Heart left ventricle (tissue), 16 donors: ENCODE data around the gene METTL9. TPM values are rescaled to one million over a fixed set of nuclear protein-coding genes. Genes with fewer than 3 reads are reported as not detected.

Source experiments
- ATAC-seq, 4 donors: fragments of 200-7000 bp; cut with Tn5 transposase; one replicate each; pipeline ENCODE4 v1.9.1; 2020 to 2022; ENCODE audit warnings: moderate library complexity in 4 of 4, mild to moderate bottlenecking in 3 of 4, moderate number of reproducible peaks in 1 of 4
- DNase-seq, 5 donors: peaks; one replicate each; pipeline ENCODE4 v3.0.0-alpha.2; 2020
- H3K27ac ChIP-seq, 12 donors: fragments of 200-600 bp; sonication (generic) in 4 of 12; one replicate each; pipeline versions ENCODE4 v1.5.0 to v1.8.0; 2016 to 2022; ENCODE audit warnings: mild to moderate bottlenecking in 2 of 12
- H3K27me3 ChIP-seq, 9 donors: fragments of 200-600 bp; sonication (generic) in 2 of 9; one replicate each; pipeline versions ENCODE4 v1.5.1 to v1.8.0; 2016 to 2022; ENCODE audit warnings: mild to moderate bottlenecking in 3 of 9
- H3K36me3 ChIP-seq, 9 donors: fragments of 200-600 bp; sonication (generic) in 2 of 9; one replicate each; pipeline versions ENCODE4 v1.5.0 to v1.8.0; 2018 to 2022; ENCODE audit warnings: mild to moderate bottlenecking in 2 of 9
- H3K4me1 ChIP-seq, 12 donors: fragments of 200-600 bp; sonication (generic) in 4 of 12; one replicate each; pipeline versions ENCODE4 v1.5.0 to v1.8.0; 2016 to 2022; ENCODE audit warnings: mild to moderate bottlenecking in 3 of 12
- H3K4me3 ChIP-seq, 12 donors: fragments of 200-600 bp; sonication (generic) in 4 of 12; one replicate each; pipeline versions ENCODE4 v1.5.0 to v1.8.0; 2017 to 2022; ENCODE audit warnings: mild to moderate bottlenecking in 9 of 12, moderate library complexity in 4 of 12
- H3K9me3 ChIP-seq, 12 donors: fragments of 200-600 bp; sonication (generic) in 4 of 12; one replicate each; pipeline versions ENCODE4 v1.5.0 to v1.8.0; 2016 to 2022; ENCODE audit warnings: mild to moderate bottlenecking in 1 of 12
- CTCF ChIP-seq, 12 donors: fragments of 200-600 bp; sonication (generic) in 4 of 12; IDR thresholded peaks; one replicate each; pipeline versions ENCODE4 v1.5.0 to v1.8.0; 2018 to 2022; ENCODE audit warnings: antibody characterized with exemption in 12 of 12, mild to moderate bottlenecking in 5 of 12
- POLR2A ChIP-seq, 2 donors: fragments of 450-650 bp; IDR thresholded peaks; one replicate each; pipeline ENCODE4 v1.6.1; 2017; ENCODE audit warnings: antibody characterized with exemption in 2 of 2, mild to moderate bottlenecking in 2 of 2, moderate library complexity in 2 of 2
- WGBS, 4 donors: extraction: QIAGEN DNeasy Blood & Tissue Kit in 2 of 4; methylation state at CpG; one replicate each; pipeline versions ENCODE4 v1.1.5 to v1.1.7; 2013 to 2018; 5-methylcytosine and 5-hydroxymethylcytosine counted together
- intact Hi-C, 10 donors: fragments of 100-400 bp; cut with DNase I; formaldehyde crosslinking; loops; one replicate each; pipeline versions ENCODE4 v1.11.1 to v1.14.2; 2022
- polyA plus RNA-seq, 2 donors: library from polyadenylated mRNA; stranded (reverse); fragments of 200-250 nt; gene quantifications; one replicate each; pipeline ENCODE4 v1.2.3, GENCODE V29; 2013
- total RNA-seq, 9 donors: library from RNA; depleted of rRNA in 2 of 9; stranded (reverse); fragments of >200 nt in 2 of 9; fragmentation: NEBNext Ultra II Directional in 3 of 9; extraction: Animal tissue kit (Norgen Biotek cat#: 25700) in 3 of 9; gene quantifications; one replicate each; pipeline versions ENCODE4 v1.1.0 to v1.2.4, GENCODE V29; 2016 to 2023
- donor health status: ischemic (EF 13 %, LVEDD 7.1; RV severe dilation, severe dysfunction).
- donor health status: healthy with polysubstance abuse.
- donor health status: DM: no; HTN: yes; CAD: no.
- donor health status: DM: no; HTN: no; CAD: no.
- donor health status: ischemic (EF 25% LVEDD 6.9; RV normal size, moderate dysfunction).
- donor health status: ischemic (EF 25% LVEDD 5.7; RV mildly dilated, moderate dysfunction).
- donor health status: healthy.
- donor health status: DM: yes; HTN: yes; CAD: no.
- donor health status: ischemic (EF 35%, LVEDD 5.7; RV mildly dilated, moderate dysfunction).
- donor health status: nonischemic (EF 11% LVEDD 7.7; RV severe dilation, severe dysfunction).
- donor health status: DM: yes; HTN: yes; CAD: no.
- donor health status: PGD.
- donor health status: ischemic (EF 29% LVEDD 5.4; RV normal size, mild dysfunction).
- donor health status: nonischemic (EF 23%, LVEDD 6.1; RV moderate dilation, normal function).

The METTL9 gene
- total and polyA plus RNA-seq, 11 donors, result 12.2 to 70.6 (median 55.0) TPM

DNA sequence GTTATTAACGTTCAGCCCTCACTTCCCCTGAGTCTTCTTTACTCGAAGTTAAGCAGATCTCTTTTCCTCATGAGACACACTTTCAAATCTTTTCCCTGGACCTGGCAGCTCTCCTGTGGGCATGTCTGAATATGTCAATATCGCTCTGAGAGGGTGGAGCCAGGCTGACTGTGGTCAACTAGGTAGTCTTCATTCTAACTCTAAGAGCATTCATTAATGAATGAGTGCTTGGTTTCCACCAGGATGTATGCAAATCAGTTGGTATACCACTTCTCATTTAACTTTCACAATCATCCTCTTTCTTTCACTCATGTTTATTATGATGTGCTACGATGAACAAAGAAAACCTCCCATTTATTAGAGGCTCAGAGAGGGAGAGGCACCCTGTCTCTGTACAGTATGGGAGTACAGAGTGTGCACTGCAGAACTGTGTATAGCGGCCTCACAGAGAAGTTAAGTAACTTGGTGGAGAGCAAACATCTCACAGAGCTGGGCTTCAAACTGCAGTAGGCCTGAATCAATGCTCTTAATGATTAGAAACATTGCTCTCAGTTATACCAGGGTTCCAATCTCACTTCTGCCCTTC, 104.3 kb downstream of the METTL9 start:
- whole genome bisulfite sequencing, 4 donors, result 73 to 76% (median 75%) methylated on average over 5 of the region's 5 CpGs
- no peaks in the 10 kb centered on the region for H3K36me3 ChIP-seq
- DNase-seq, result no peak
- H3K27ac ChIP-seq, result no peak overlapping the region
- peaks cover 0 to 3% (median 0%) of the 10 kb centered on the region in 9 donors for H3K27me3 ChIP-seq
- ATAC-seq, result no peak
- peaks cover 0 to 7% (median 0%) of the 10 kb centered on the region in 12 donors for H3K4me1 ChIP-seq
- TF ChIP-seq POLR2A (IDR thresholded peaks at IDR 0.05) (no peak), CTCF (IDR thresholded peaks at IDR 0.05) (no peak)
- H3K4me3 ChIP-seq, result no peak overlapping the region
- intact Hi-C loops, result loop anchor here in 2 of 10 donors (10.0 kb wide), 2 partner anchors 49 to 119 kb away; partner anchors contain the start of gene IGSF6 (in 1 of the 2)
- no peaks in the 10 kb centered on the region for H3K9me3 ChIP-seq

GRCh38 chr16:21704266-21704665, 104.9 kb downstream of the METTL9 start:
- H3K36me3 ChIP-seq, result no peaks in the 10 kb centered on the region
- no peaks in the 10 kb centered on the region for H3K9me3 ChIP-seq
- H3K27ac ChIP-seq, result no peak overlapping the region
- TF ChIP-seq CTCF (IDR thresholded peaks at IDR 0.05) (no peak), POLR2A (IDR thresholded peaks at IDR 0.05) (no peak)
- peaks cover 0 to 3% (median 0%) of the 10 kb centered on the region in 9 donors for H3K27me3 ChIP-seq
- intact Hi-C loops, result loop anchor here in 2 of 10 donors (10.0 kb wide), 2 partner anchors 49 to 119 kb away; partner anchors contain the start of gene IGSF6 (in 1 of the 2)
- 85 to 92% (median 89%) methylated on average over 5 of the region's 5 CpGs for WGBS, 4 donors
- no peak overlapping the region for H3K4me3 ChIP-seq
- no peak for DNase-seq
- ATAC-seq, result no peak
- peaks cover 0 to 9% (median 0%) of the 10 kb centered on the region in 12 donors for H3K4me1 ChIP-seq

- 77 to 96% (median 85%) methylated on average over 5 to 6 of the region's 6 CpGs for WGBS, 4 donors
- no peak overlapping the region for H3K27ac ChIP-seq
- intact Hi-C loops, result loop anchor here in 5 of 10 donors (5.0 to 10.0 kb wide), 4 partner anchors 47 to 122 kb away; partner anchors contain the start of gene IGSF6 (in 1 of the 5)
- H3K4me1 ChIP-seq, result peaks cover 0 to 9% (median 0%) of the 10 kb centered on the region in 12 donors
- ATAC-seq (no peak), DNase-seq (no peak)
- no peaks in the 10 kb centered on the region for H3K36me3 ChIP-seq
- H3K27me3 ChIP-seq, result peaks cover 0 to 3% (median 0%) of the 10 kb centered on the region in 9 donors
- H3K4me3 ChIP-seq, result no peak overlapping the region
- no peaks in the 10 kb centered on the region for H3K9me3 ChIP-seq
- TF ChIP-seq POLR2A (IDR thresholded peaks at IDR 0.05), result no peak
- no peak for TF ChIP-seq CTCF (IDR thresholded peaks at IDR 0.05)
Observed at GRCh38 chr16:21704733-21705132, 105.4 kb downstream of the METTL9 start.

Other genes with a start within 250 kb of the METTL9 start
- 10 to 100 TPM in 1 of 9 donors, 1 to 10 TPM in 4, under 1 TPM in 4; 0.56 to 45.0 (median 1.5) TPM for gene IGSF6, start 53.0 kb downstream of the METTL9 start, total RNA-seq
- under 1 TPM; 0.71 to 0.91 TPM for gene IGSF6, start 53.0 kb downstream of the METTL9 start, polyA plus RNA-seq
- gene OTOA, start 64.4 kb downstream of the METTL9 start, total RNA-seq, result under 1 TPM in 3 of 9 donors, not detected in 6; 0.16 to 0.41 (median 0.37) TPM
- gene OTOA, start 64.4 kb downstream of the METTL9 start, polyA plus RNA-seq, result under 1 TPM in 1 of 2 donors, not detected in 1; 0.03 TPM